Measurements from ENCODE around the gene MYPN.
"Not testable (repeated sequence)": the region's sequence is repeated elsewhere in the genome, so short reads cannot be mapped to it uniquely, and the experiment has no call there.

Gene MYPN

DNA sequence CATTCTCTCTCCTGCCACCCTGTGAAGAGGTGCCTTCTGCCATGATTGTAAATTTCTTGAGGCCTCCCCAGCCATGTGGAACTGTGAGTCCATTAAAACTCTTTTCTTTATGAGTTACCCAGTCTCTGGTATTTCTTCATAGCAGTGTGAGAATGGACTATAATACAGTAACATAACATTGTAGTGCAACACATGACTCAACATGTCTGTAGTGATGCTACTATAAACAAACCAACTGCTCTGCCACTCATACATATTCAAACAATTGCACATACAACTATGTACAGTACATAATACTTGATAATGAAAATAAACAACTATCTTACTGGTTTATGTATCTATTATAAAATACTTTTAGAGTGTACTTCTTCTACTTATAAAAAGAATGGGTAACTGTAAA, 115.5 kb downstream of the MYPN start:
- no peaks in the 10 kb centered on the region for H3K9me3 ChIP-seq (ENCODE audit: control insufficient read depth, insufficient read depth, low read length)
- H3K4me1 ChIP-seq (ENCODE audit: insufficient read depth, low read length): no peaks in the 10 kb centered on the region
- H3K9ac ChIP-seq (ENCODE audit: low read depth, low read length): no peak overlapping the region
- no peaks in the 10 kb centered on the region for H3K36me3 ChIP-seq (ENCODE audit: insufficient read depth, low read length)

DNA sequence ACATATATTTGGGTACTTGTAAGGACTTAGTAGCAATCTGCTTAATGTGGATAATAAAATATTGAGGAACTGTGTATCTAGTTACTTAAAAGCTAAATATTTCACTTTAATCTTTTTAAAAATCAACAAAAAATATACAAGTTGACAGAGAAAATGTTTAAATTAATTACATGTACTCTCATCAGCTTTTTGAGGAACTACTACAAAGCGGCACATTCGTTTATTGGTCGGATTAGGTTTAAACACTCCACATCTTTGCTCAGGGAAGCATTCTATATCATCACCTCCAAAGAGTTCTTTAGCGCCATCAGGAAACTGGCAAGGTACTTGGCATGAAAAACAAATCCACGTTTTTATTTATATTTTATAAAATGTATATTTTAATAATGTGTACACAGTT, 121.0 kb downstream of the MYPN start:
- Histone ChIP-seq H3K9me3 (ENCODE audit: control insufficient read depth, insufficient read depth, low read length) (no peaks in the 10 kb centered on the region), H3K4me1 (ENCODE audit: insufficient read depth, low read length) (no peaks in the 10 kb centered on the region), H3K9ac (ENCODE audit: low read depth, low read length) (no peak overlapping the region), H3K36me3 (ENCODE audit: insufficient read depth, low read length) (no peaks in the 10 kb centered on the region)

DNA sequence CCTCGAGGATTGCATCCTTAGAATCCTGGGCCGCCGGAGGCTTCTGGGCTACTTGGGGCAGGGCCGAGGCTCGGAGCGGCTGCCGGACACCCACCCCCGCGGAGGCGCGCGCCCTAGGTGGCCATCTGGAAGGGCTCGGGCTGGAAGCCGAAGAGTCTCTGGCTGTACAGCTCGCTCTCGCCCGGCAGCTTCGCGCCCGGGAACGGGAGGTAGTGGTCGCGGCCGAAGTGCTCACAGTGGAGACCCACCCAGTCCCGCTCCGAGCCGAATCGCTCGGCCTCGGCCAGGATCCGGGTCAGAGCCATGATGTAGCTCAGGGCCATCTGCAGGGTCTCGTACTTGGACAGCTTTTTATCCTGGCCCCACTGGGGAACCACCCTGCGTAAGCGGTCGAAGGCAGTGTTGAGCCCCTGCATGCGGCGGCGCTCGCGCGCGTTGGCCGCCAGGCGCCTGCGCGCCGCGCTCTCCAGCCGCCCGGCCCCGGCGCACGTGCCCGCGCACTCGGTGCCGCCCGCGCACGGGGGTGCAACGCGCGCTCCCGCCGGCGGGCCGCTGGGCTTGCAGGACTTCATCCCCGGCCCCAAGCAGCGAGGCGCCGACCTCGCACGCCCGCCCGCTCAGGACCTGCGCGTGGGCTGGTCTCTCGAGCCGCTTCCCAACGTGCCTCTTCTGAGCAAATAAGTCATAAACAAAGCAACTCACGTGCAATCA, 122.0 kb downstream of the MYPN start:
- H3K36me3 ChIP-seq (ENCODE audit: insufficient read depth, low read length): no peaks in the 10 kb centered on the region
- no peaks in the 10 kb centered on the region for H3K4me1 ChIP-seq (ENCODE audit: insufficient read depth, low read length)
- H3K9ac ChIP-seq (ENCODE audit: low read depth, low read length): peak overlapping the region; percentile 86
- H3K9me3 ChIP-seq (ENCODE audit: control insufficient read depth, insufficient read depth, low read length): no peaks in the 10 kb centered on the region

DNA sequence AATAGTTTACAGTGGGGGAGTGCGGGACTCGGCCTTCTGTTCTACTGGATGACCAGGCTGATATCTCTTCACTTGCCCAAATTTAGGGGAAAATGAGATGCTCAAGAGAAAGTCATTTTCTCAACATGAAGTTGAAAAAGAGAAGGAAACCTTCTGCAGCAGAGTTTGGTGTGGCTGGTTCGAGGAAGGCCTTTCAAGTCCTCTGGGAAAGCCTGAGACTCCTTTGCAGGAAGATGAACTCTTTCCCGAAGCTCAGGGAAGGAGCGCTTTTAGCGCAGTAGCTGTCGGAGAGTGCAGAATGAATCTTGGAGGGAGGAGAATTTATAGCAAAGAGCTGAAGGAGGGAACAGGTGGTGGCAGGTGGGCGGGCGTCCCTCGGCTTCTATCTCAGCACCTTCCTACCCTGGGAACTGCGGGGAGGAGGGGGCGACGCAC, 122.5 kb downstream of the MYPN start, which contains the start of gene ATOH7:
TSS of gene ATOH7 (minus strand) at position 297 of the 435 bp plus-strand sequence. CDS start 436 bp downstream, outside the sequence.
- no peaks in the 10 kb centered on the region for H3K36me3 ChIP-seq (ENCODE audit: insufficient read depth, low read length)
- no peaks in the 10 kb centered on the region for H3K4me1 ChIP-seq (ENCODE audit: insufficient read depth, low read length)
- H3K9me3 ChIP-seq (ENCODE audit: control insufficient read depth, insufficient read depth, low read length): no peaks in the 10 kb centered on the region
- peak within 1 kb of the TSS; percentile 86 for H3K9ac ChIP-seq (ENCODE audit: low read depth, low read length)

DNA sequence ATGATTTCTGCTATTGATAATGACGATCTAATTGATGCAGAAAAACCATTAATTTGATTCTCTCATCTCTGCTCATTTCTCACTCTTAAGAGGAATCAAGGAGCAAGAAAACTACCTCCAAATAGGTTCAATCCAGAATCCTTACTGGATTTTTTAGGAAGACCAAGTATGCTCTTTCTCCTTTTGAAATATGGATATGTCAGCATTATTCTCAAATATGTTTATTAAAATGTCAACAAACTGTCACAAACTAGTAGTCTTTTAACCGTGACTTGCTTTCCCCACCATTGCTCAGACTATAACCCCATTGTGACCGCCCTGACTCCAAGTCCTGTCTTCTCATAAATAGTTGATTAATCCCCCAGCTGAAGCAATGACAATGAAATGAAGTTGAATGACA, 123.8 kb downstream of the MYPN start:
- Histone ChIP-seq H3K9ac (ENCODE audit: low read depth, low read length) (no peak overlapping the region), H3K9me3 (ENCODE audit: control insufficient read depth, insufficient read depth, low read length) (no peaks in the 10 kb centered on the region), H3K4me1 (ENCODE audit: insufficient read depth, low read length) (no peaks in the 10 kb centered on the region), H3K36me3 (ENCODE audit: insufficient read depth, low read length) (no peaks in the 10 kb centered on the region)

DNA sequence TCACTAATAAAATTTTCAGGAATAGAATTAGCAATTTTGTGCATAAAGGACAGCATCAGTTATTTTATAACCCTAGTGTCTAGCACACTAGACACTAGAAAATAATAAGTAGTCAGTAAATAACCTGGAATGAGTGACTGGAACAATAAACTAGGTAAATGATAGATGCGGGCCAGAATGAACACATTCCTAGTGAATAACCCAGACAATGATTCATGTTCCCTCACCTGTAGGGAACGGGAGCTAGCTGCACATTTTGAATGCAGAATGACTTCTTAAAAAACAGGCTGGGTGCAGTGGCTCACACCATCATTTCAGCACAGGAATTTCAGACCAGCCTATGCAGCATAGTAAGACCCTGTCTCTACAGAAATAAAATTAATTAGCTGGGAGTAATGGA, 125.8 kb downstream of the MYPN start:
- H3K4me1 ChIP-seq (ENCODE audit: insufficient read depth, low read length): no peaks in the 10 kb centered on the region
- H3K9me3 ChIP-seq (ENCODE audit: control insufficient read depth, insufficient read depth, low read length): no peaks in the 10 kb centered on the region
- no peak overlapping the region for H3K9ac ChIP-seq (ENCODE audit: low read depth, low read length)
- H3K36me3 ChIP-seq (ENCODE audit: insufficient read depth, low read length): no peaks in the 10 kb centered on the region

DNA sequence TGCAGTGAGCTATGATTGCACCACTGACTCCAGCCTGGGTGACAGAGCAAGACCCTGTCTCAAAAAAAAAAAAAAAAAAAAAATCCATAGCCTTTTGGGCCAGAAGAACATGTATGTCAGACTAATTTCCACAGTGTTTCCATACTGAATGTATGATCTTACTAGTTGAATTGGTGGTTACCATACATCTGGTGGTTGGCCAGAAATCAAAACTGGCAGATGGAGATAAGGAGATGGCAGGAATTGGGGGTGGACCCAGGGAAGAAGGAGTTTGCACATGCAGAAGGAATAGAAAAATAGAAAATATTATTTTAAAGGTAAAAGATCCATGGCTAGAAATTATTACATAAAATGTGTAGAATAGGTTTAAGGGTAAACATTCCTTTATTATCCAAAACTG, 126.3 kb downstream of the MYPN start:
- Histone ChIP-seq H3K9ac (ENCODE audit: low read depth, low read length) (no peak overlapping the region), H3K4me1 (ENCODE audit: insufficient read depth, low read length) (no peaks in the 10 kb centered on the region), H3K9me3 (ENCODE audit: control insufficient read depth, insufficient read depth, low read length) (no peaks in the 10 kb centered on the region)

DNA sequence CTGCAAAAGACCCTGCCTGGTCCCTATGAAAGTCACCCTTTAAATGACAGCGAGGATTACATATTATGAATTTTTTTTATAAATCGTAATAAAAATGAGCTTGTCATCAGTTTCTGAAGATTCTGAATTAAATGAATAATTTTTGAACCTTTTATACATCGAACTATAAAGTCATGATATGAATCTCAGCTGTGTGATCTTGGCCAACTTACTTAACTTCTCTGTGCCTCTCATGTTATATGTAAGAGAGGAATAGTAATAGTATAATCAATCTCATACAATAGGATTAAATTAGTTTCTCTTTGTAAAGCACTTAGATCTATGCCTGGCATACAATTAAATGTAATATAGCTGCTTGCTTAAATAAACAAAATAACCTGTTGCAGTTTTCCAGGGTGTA, 127.9 kb downstream of the MYPN start:
- no peaks in the 10 kb centered on the region for H3K4me1 ChIP-seq (ENCODE audit: insufficient read depth, low read length)
- no peaks in the 10 kb centered on the region for H3K36me3 ChIP-seq (ENCODE audit: insufficient read depth, low read length)
- no peaks in the 10 kb centered on the region for H3K9me3 ChIP-seq (ENCODE audit: control insufficient read depth, insufficient read depth, low read length)
- H3K9ac ChIP-seq (ENCODE audit: low read depth, low read length): no peak overlapping the region

More for the DNA sequence above, 126.3 kb downstream of the MYPN start:
- H3K36me3 ChIP-seq (ENCODE audit: insufficient read depth, low read length): no peaks in the 10 kb centered on the region

DNA sequence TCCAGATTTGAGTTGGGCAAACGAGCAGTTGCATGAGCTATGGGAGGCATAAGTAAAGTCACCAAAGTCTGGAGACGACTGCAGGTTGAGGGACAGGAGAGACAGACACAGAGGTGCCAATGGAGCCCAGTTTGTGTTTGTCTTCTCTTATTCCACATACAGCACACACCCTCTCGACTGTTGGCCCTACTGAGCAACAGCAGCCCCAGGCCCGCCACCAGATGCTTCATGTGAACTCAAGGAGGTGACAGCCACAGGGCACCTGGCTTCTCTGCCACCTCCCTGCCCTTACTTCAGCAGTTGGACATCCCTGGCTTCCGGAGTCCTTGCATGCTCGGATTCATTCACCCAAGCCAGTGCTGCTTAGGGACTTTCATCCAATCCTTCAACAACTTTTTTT, 129.1 kb downstream of the MYPN start:
- H3K4me1 ChIP-seq (ENCODE audit: insufficient read depth, low read length): no peaks in the 10 kb centered on the region
- no peak overlapping the region for H3K9ac ChIP-seq (ENCODE audit: low read depth, low read length)
- no peaks in the 10 kb centered on the region for H3K36me3 ChIP-seq (ENCODE audit: insufficient read depth, low read length)
- no peaks in the 10 kb centered on the region for H3K9me3 ChIP-seq (ENCODE audit: control insufficient read depth, insufficient read depth, low read length)

DNA sequence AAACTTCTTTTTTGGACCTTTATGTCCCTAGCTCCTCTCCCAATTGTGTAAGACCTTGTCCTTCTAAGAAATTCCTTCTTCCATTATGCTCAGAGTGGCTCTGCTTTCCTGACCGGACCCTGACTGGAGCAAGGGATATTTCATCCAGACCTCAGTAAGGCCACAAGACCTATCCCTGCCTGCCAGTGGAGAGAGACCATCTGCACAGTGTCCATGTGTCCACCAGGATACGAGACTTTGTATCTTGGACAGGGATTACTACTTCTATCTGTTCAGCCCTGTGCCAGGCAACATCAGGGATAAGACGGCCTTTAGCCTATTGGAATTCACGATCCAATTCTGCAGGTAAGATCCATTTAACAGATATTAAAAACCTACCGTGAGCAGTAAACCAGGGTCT, 129.8 kb downstream of the MYPN start:
- no peak overlapping the region for H3K9ac ChIP-seq (ENCODE audit: low read depth, low read length)
- H3K36me3 ChIP-seq (ENCODE audit: insufficient read depth, low read length): no peaks in the 10 kb centered on the region
- no peaks in the 10 kb centered on the region for H3K9me3 ChIP-seq (ENCODE audit: control insufficient read depth, insufficient read depth, low read length)
- H3K4me1 ChIP-seq (ENCODE audit: insufficient read depth, low read length): no peaks in the 10 kb centered on the region

DNA sequence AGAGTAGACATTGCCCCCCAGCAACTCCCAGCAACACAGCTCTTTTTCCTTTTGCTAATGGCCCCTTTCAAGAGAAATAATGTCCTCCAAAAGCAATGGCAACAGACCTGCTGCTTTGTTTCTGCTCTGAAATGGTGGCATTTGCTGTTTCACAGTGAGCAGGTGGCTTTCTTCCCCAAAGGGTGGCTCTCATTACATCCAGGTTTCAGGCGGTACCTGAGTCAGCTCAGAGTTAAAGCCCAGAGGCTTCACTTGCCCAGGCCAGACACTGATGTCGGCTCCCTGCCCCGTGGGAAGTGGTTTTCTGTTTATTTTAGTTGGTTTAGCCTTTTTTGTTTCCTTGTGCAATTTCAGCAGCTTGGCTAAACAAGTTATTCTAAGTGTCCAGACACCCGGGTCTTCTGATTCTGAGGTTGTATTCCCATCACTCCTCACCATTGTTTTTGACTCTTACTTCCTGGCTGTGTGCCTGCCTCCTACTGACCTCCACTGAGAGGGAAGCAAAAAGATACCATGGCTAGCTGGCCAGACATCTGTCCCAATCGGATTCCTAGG, 130.4 kb downstream of the MYPN start:
- no peaks in the 10 kb centered on the region for H3K36me3 ChIP-seq (ENCODE audit: insufficient read depth, low read length)
- H3K4me1 ChIP-seq (ENCODE audit: insufficient read depth, low read length): no peaks in the 10 kb centered on the region
- H3K9ac ChIP-seq (ENCODE audit: low read depth, low read length): no peak overlapping the region
- H3K9me3 ChIP-seq (ENCODE audit: control insufficient read depth, insufficient read depth, low read length): no peaks in the 10 kb centered on the region

DNA sequence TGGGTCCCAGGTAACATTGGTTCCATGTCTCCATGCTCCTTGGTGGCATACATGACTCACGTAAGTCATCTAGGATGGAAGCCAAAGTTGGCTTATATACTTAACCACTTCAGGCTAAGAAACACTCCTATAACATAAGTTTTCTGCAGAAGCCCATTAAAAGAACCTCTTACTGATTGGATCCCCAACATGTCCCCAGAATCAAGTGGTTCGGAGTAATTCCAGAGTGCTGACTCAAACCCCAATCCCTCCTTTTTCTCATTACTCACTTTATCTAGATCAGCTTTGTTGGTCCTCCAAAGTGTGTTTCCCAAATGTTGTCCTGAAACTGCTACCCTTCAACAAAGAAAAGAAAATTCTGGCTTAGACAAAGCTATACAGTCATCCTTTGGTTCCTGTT, 132.8 kb downstream of the MYPN start:
- Histone ChIP-seq H3K36me3 (ENCODE audit: insufficient read depth, low read length) (no peaks in the 10 kb centered on the region), H3K9me3 (ENCODE audit: control insufficient read depth, insufficient read depth, low read length) (no peaks in the 10 kb centered on the region), H3K9ac (ENCODE audit: low read depth, low read length) (no peak overlapping the region), H3K4me1 (ENCODE audit: insufficient read depth, low read length) (no peaks in the 10 kb centered on the region)

DNA sequence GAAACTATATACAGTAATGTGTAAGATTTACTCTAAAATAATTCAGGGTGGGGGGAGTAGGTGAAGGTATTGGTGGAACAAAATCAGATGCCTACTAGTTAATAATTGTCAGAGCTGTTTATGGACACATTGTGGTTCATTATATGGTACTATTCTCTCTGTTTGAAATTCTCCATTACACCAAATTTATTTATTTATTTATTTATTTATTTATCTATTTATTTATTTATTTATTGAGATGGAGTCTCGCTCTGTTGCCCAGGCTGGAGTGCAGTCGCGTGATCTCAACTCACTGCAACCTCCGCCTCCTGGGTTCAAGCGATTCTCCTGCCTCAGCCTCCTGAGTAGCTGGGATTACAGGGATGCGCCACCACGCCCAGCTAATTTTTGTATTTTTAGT, 137.1 kb downstream of the MYPN start:
- not testable (repeated sequence) for H3K9ac ChIP-seq (ENCODE audit: low read depth, low read length); H3K4me1 ChIP-seq (ENCODE audit: insufficient read depth, low read length); H3K9me3 ChIP-seq (ENCODE audit: control insufficient read depth, insufficient read depth, low read length); H3K36me3 ChIP-seq (ENCODE audit: insufficient read depth, low read length)

DNA sequence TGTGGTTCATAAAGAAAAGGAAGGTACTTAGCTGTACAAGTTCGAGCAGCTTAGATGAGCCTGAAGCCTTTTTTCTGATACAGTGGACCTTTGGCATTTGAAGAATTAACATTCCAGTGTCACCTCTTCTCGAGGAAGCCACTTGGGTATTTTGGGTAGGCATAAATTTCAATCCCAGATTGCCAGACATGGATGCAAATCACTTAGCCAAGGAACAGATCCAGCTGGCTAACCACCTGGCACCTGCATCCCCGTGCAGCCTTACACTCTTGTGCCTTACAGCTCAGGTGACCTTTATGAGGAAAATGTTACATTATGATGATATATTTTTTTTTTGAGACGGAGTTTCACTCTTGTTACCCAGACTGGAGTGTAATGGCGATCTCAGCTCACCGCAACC, 138.6 kb downstream of the MYPN start:
- Histone ChIP-seq H3K9ac (ENCODE audit: low read depth, low read length) (no peak overlapping the region), H3K4me1 (ENCODE audit: insufficient read depth, low read length) (no peaks in the 10 kb centered on the region; the same call in 1 of the 2 replicates), H3K9me3 (ENCODE audit: control insufficient read depth, insufficient read depth, low read length) (no peaks in the 10 kb centered on the region), H3K36me3 (ENCODE audit: insufficient read depth, low read length) (no peaks in the 10 kb centered on the region)

DNA sequence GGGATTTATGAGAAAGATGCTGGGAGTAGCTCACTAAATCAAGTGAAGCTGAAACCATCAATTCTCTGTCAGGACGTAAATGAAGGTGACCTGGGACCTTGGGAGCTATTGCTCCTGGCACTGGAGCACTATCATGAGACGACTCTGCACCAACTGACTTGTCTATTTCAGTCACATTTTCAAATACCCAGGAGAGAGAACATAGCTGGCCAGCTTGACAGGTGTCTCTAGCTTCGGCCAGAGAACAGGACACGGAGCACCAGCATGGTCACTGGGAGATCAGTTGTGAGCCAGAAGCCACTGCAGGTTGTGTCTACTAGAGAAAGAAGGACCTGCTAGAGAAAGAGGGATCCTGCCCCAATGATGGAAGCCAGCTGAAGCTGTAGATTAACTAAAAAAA, 140.0 kb downstream of the MYPN start:
- Histone ChIP-seq H3K9ac (ENCODE audit: low read depth, low read length) (no peak overlapping the region), H3K36me3 (ENCODE audit: insufficient read depth, low read length) (no peaks in the 10 kb centered on the region), H3K4me1 (ENCODE audit: insufficient read depth, low read length) (no peaks in the 10 kb centered on the region; the same call in 1 of the 2 replicates), H3K9me3 (ENCODE audit: control insufficient read depth, insufficient read depth, low read length) (no peaks in the 10 kb centered on the region)
